T-cell (primary cell): ENCODE data around the gene SHB. TPM values are rescaled to one million over a fixed set of nuclear protein-coding genes. Genes with fewer than 3 reads are reported as not detected.

Experiments used
- ATAC-seq, 4 experiments: fragments of 200-7000 bp in 3 of 4; fragments of 150-1000 bp in 1 of 4; cut with Tn5 transposase; replicated peaks in 1 of 4; 1 replicate in 3 of 4; 2 replicates in 1 of 4; pipeline ENCODE4 v1.10.0; 2021; ENCODE audit warnings: moderate library complexity in 3 of 4, mild to moderate bottlenecking in 2 of 4, moderate number of reproducible peaks in 1 of 4
- CTCF ChIA-PET, 2 donors: fragments of 300-600 bp; sonication (Branson Sonifier 250); formaldehyde crosslinking; loops; one replicate each; lab custom pipeline; 2022; ENCODE audit warnings: antibody characterized with exemption in 2 of 2; lab: Charles Lee
- POLR2A ChIA-PET, 2 donors: fragments of 300-600 bp; sonication (Branson Sonifier 250); formaldehyde crosslinking; loops; one replicate each; lab custom pipeline; 2022; ENCODE audit warnings: antibody characterized with exemption in 2 of 2; lab: Charles Lee
- DNase-seq, 35 experiments: peaks; one replicate each; pipeline versions ENCODE4 v3.0.0 to v3.0.0-alpha.2; 2013 to 2023
- H3K27ac ChIP-seq: one replicate; pipeline ENCODE4 v1.5.1; 2013; ENCODE audit warnings: low read length
- H3K27me3 ChIP-seq, 2 experiments: replicated peaks in 1 of 2; 1 replicate in 1 of 2; 2 replicates in 1 of 2; pipeline versions ENCODE4 v1.6.1 to v1.7.0; 2013; ENCODE audit warnings: low read length in 1 of 2, mixed read lengths in 1 of 2; ENCODE audit not compliant: control insufficient read depth in 2 of 2, insufficient read depth in 2 of 2; ENCODE audit errors: extremely low read depth in 1 of 2
- H3K36me3 ChIP-seq, 2 donors: 1 replicate in 1 of 2; 2 replicates in 1 of 2; pipeline versions ENCODE4 v1.6.1 to v1.7.0; 2013; ENCODE audit warnings: low read length in 1 of 2; ENCODE audit not compliant: control insufficient read depth in 2 of 2, insufficient read depth in 1 of 2; ENCODE audit errors: extremely low read depth in 1 of 2
- H3K4me1 ChIP-seq, 2 experiments: 1 replicate in 1 of 2; 2 replicates in 1 of 2; pipeline versions ENCODE4 v1.6.1 to v1.7.0; 2013; ENCODE audit warnings: low read length in 2 of 2, mixed read lengths in 1 of 2; ENCODE audit not compliant: insufficient read depth in 2 of 2, control insufficient read depth in 1 of 2; ENCODE audit errors: extremely low read depth in 1 of 2
- H3K4me3 ChIP-seq, 2 donors: 1 replicate in 1 of 2; 2 replicates in 1 of 2; pipeline versions ENCODE4 v1.5.1 to v1.7.0; 2013; ENCODE audit warnings: mild to moderate bottlenecking in 2 of 2, low read length in 1 of 2, moderate library complexity in 1 of 2; ENCODE audit not compliant: control insufficient read depth in 1 of 2; ENCODE audit errors: extremely low read depth in 1 of 2
- H3K9me3 ChIP-seq: 2 replicates; pipeline ENCODE4 v1.7.0; 2013
- H3K27ac Mint-ChIP-seq, 2 donors: one replicate each; pipeline ENCODE4 v1.8.0; 2020 to 2021; ENCODE audit warnings: mild to moderate bottlenecking in 2 of 2, mixed read lengths in 2 of 2
- H3K27me3 Mint-ChIP-seq, 2 donors: one replicate each; pipeline ENCODE4 v1.8.0; 2021 to 2022; ENCODE audit warnings: mixed read lengths in 2 of 2
- H3K36me3 Mint-ChIP-seq: one replicate; pipeline ENCODE4 v1.8.0; 2021; ENCODE audit warnings: mixed read lengths
- H3K4me1 Mint-ChIP-seq, 3 donors: one replicate each; pipeline ENCODE4 v1.8.0; 2020 to 2022; ENCODE audit warnings: mixed read lengths in 3 of 3, mild to moderate bottlenecking in 1 of 3
- H3K4me3 Mint-ChIP-seq, 3 donors: one replicate each; pipeline ENCODE4 v1.8.0; 2020 to 2022; ENCODE audit warnings: mild to moderate bottlenecking in 3 of 3, mixed read lengths in 3 of 3, moderate library complexity in 3 of 3
- H3K9me3 Mint-ChIP-seq, 3 donors: one replicate each; pipeline ENCODE4 v1.8.0; 2020 to 2022; ENCODE audit warnings: mixed read lengths in 3 of 3
- WGBS: methylation state at CpG from one replicate; pipeline ENCODE4 v1.1.5; 2013; ENCODE audit warnings: missing lambda C conversion rate; ENCODE audit not compliant: insufficient coverage; 5-methylcytosine and 5-hydroxymethylcytosine counted together
- total RNA-seq, 35 experiments: library from RNA in 6 of 35; stranded (reverse) in 6 of 35; fragments of 120-200 nt in 1 of 35; gene quantifications; one replicate each; pipeline versions ENCODE4 v1.2.1 to v1.2.4 and lab custom pipeline; 2013 to 2026

The SHB gene
- total RNA-seq, 5 donors from 2014 or later (not counting 1 experiment from before 2014, with no cell fraction given), result 1.2 to 1.5 (median 1.3) TPM

- H3K27me3 Mint-ChIP-seq, result peaks cover 0 to 2% of the 10 kb centered on the region in 2 donors
- H3K4me3 Mint-ChIP-seq, result no peak overlapping the region
- Histone ChIP-seq H3K4me3 (no peak overlapping the region), H3K27me3 (peaks cover 0 to 9% of the 10 kb centered on the region in 2 experiments), H3K9me3 (no peaks in the 10 kb centered on the region), H3K4me1 (peaks cover 0 to 19% of the 10 kb centered on the region in 2 experiments), H3K36me3 (no peaks in the 10 kb centered on the region), H3K27ac (no peak overlapping the region)
- H3K36me3 Mint-ChIP-seq, result no peaks in the 10 kb centered on the region
- no peak for ATAC-seq
- ChIA-PET CTCF (no interaction called here), POLR2A (no interaction called here)
- DNase-seq, result no peak
- 84% methylated on average over 5 of the region's 7 CpGs for WGBS
- no peak overlapping the region for H3K27ac Mint-ChIP-seq
- peaks cover 10 to 15% (median 12%) of the 10 kb centered on the region in 3 donors for H3K4me1 Mint-ChIP-seq
- H3K9me3 Mint-ChIP-seq, result no peaks in the 10 kb centered on the region
These were observed 57.9 kb downstream of the SHB start for GRCh38 chr9:38010918-38011704.

- H3K9me3 ChIP-seq, result no peaks in the 10 kb centered on the region
- POLR2A ChIA-PET, result no interaction called here
These were observed 59.0 kb downstream of the SHB start for GRCh38 chr9:38009990-38010389.

DNA sequence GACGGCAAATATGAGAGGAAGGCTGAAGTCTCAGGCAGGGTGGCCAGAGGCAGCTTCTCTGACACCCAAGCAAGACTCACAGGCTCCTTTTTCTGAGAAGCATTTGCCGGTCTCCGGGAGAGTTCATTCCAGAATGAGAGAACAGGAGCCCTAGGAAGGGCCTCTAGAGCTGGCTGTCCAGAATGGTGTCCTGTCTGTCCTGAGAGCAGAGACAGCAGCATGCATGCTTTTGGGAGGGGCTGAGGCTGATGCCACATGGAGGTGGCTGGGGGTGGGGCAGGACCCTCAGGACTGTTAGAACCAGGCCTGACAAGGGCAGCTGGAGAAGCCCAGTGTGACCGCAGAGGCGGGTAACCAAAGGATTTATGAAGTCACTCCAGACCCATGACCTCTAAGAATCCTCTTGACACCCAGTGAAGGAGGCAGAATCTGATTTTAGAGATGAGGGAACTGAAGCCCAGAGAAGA is 60.0 kb downstream of the SHB start:
- Mint-ChIP-seq H3K4me1 (peaks cover 10 to 15% (median 12%) of the 10 kb centered on the region in 3 donors), H3K4me3 (no peak overlapping the region), H3K9me3 (no peaks in the 10 kb centered on the region), H3K27ac (no peak overlapping the region), H3K36me3 (no peaks in the 10 kb centered on the region), H3K27me3 (peaks cover 0 to 2% of the 10 kb centered on the region in 2 donors)
- no peaks in the 10 kb centered on the region for H3K9me3 ChIP-seq
- POLR2A ChIA-PET, result no interaction called here
- no peaks in the 10 kb centered on the region for H3K36me3 ChIP-seq
- WGBS, result 100% methylated on average over 3 of the region's 5 CpGs
- no peak for ATAC-seq
- no peak overlapping the region for H3K4me3 ChIP-seq
- CTCF ChIA-PET, result no interaction called here
- H3K27me3 ChIP-seq, result peaks cover 0 to under 1% of the 10 kb centered on the region in 2 experiments
- H3K4me1 ChIP-seq, result peaks cover 0 to 20% of the 10 kb centered on the region in 2 experiments
- DNase-seq, result no peak
- no peak overlapping the region for H3K27ac ChIP-seq

More at GRCh38 chr9:38009990-38010389, 59.0 kb downstream of the SHB start:
- 93% methylated on average over 1 of the region's 4 CpGs for WGBS
- H3K27ac Mint-ChIP-seq, result no peak overlapping the region
- Histone ChIP-seq H3K36me3 (no peaks in the 10 kb centered on the region), H3K4me1 (peaks cover 0 to 19% of the 10 kb centered on the region in 2 experiments), H3K27ac (no peak overlapping the region), H3K4me3 (no peak overlapping the region), H3K27me3 (peaks cover 0 to 5% of the 10 kb centered on the region in 2 experiments)
- no peak overlapping the region for H3K4me3 Mint-ChIP-seq
- peaks cover 0 to 2% of the 10 kb centered on the region in 2 donors for H3K27me3 Mint-ChIP-seq
- H3K9me3 Mint-ChIP-seq, result no peaks in the 10 kb centered on the region
- H3K36me3 Mint-ChIP-seq, result no peaks in the 10 kb centered on the region
- CTCF ChIA-PET, result no interaction called here
- DNase-seq, result no peak
- H3K4me1 Mint-ChIP-seq, result peaks cover 10 to 15% (median 12%) of the 10 kb centered on the region in 3 donors
- ATAC-seq, result no peak

DNA sequence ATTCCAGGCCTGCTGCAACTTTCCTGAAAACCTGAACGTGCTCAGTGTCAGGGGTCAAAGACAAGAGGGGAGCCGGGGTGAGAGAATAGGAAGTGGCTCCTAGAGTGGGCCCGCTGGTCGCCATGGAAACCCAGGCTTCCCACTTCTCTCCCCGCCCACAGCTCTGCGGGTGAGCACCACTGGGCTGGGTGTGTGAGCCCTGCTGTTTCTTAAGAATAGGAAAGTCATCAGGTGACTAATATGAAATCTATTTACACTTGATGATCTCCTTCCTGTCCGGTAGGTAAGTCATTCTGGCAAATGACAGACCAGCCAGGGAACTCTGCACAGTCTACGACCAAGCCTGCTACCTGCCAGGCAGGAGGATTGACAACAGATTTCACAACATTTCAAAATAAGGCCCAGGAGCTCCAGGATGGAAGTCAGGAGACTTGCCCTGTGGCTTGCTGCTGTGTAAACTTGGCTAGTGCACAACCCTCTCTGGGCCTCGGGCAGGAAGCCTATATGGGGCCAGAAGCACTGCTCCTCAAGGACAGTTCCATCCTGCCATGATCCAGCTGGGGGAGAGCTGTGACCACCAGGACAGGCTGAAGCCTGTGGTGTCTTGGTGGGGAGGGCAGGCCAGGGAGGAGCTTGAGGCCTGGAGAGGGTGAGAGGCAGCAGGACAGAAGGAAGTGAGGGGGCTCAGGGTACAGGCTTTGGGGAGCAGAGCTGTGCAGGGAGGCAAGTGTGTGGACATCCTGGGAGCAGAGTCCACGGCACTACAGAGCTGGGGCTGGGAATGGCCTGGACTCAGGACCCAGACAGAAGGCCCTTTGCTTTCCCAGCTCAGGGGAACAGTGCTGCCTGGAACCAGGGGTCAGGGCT is 60.6 kb downstream of the SHB start:
- CTCF ChIA-PET, result no interaction called here
- ATAC-seq, result no peak

DNA sequence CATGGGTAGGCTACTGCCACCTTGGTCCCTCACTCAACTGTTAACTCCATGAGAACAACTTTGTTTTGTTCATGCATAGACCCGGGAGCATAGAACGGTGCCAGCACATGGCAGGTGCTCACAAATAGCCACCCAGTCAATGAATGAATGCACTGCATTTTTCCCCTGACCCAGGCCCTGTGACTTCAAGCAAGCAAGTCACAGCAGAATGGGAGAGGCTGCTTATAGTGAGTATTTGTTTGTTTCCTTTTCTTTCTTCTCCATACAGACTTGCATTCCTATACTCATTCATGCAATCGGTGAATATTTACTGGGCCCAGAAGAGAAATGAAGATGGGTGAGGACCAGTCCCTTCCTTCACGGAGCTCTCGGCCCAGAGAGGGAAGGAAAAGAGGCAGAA is 62.0 kb downstream of the SHB start:
- no peaks in the 10 kb centered on the region for H3K36me3 ChIP-seq
- no peaks in the 10 kb centered on the region for H3K27me3 ChIP-seq
- peaks cover 0 to 40% of the 10 kb centered on the region in 2 experiments for H3K4me1 ChIP-seq
- no peak for DNase-seq
- ATAC-seq, result no peak
- no peak overlapping the region for H3K4me3 Mint-ChIP-seq
- no peaks in the 10 kb centered on the region for H3K36me3 Mint-ChIP-seq
- ChIA-PET CTCF (no interaction called here), POLR2A (no interaction called here)
- H3K4me1 Mint-ChIP-seq, result peaks cover 12 to 21% (median 12%) of the 10 kb centered on the region in 3 donors
- no peaks in the 10 kb centered on the region for H3K27me3 Mint-ChIP-seq
- H3K27ac Mint-ChIP-seq, result no peak overlapping the region
- no peak overlapping the region for H3K27ac ChIP-seq
- no peak overlapping the region for H3K4me3 ChIP-seq
- H3K9me3 ChIP-seq, result no peaks in the 10 kb centered on the region
- WGBS, result 100% methylated on average over 2 of the region's 5 CpGs
- no peaks in the 10 kb centered on the region for H3K9me3 Mint-ChIP-seq

More for the DNA sequence above, 60.6 kb downstream of the SHB start:
- no peaks in the 10 kb centered on the region for H3K27me3 ChIP-seq
- peak overlapping the region in 1 of 2 donors; percentile 28 for H3K27ac Mint-ChIP-seq
- no peak overlapping the region for H3K4me3 ChIP-seq
- H3K27me3 Mint-ChIP-seq, result no peaks in the 10 kb centered on the region
- H3K36me3 Mint-ChIP-seq, result no peaks in the 10 kb centered on the region
- peaks cover 0 to 26% of the 10 kb centered on the region in 2 experiments for H3K4me1 ChIP-seq
- H3K4me1 Mint-ChIP-seq, result peaks cover 10 to 18% (median 12%) of the 10 kb centered on the region in 3 donors
- DNase-seq, result peak in 8 of 35 experiments; percentile 10 to 31 (median 16)
- no peak overlapping the region for H3K27ac ChIP-seq
- no peaks in the 10 kb centered on the region for H3K9me3 ChIP-seq
- no peaks in the 10 kb centered on the region for H3K36me3 ChIP-seq
- no peak overlapping the region for H3K4me3 Mint-ChIP-seq
- POLR2A ChIA-PET, result no interaction called here
- 39% methylated on average over 6 of the region's 10 CpGs for WGBS
- no peaks in the 10 kb centered on the region for H3K9me3 Mint-ChIP-seq

GRCh38 chr9:38006163-38006562 is 62.9 kb downstream of the SHB start:
- ATAC-seq (no peak), DNase-seq (no peak)
- H3K27me3 Mint-ChIP-seq, result no peaks in the 10 kb centered on the region
- no peaks in the 10 kb centered on the region for H3K36me3 Mint-ChIP-seq
- peaks cover 0 to 41% of the 10 kb centered on the region in 2 experiments for H3K4me1 ChIP-seq
- peaks cover 12 to 21% (median 12%) of the 10 kb centered on the region in 3 donors for H3K4me1 Mint-ChIP-seq
- H3K4me3 Mint-ChIP-seq, result no peak overlapping the region
- H3K4me3 ChIP-seq, result no peak overlapping the region
- no peak overlapping the region for H3K27ac ChIP-seq
- WGBS, result 83% methylated on average over 7 of the region's 7 CpGs
- H3K27ac Mint-ChIP-seq, result no peak overlapping the region
- ChIA-PET POLR2A (no interaction called here), CTCF (no interaction called here)
- H3K9me3 Mint-ChIP-seq, result no peaks in the 10 kb centered on the region
- no peaks in the 10 kb centered on the region for H3K27me3 ChIP-seq
- no peaks in the 10 kb centered on the region for H3K36me3 ChIP-seq
- no peaks in the 10 kb centered on the region for H3K9me3 ChIP-seq
